Measurements from ENCODE around the gene BTBD9. TPM values are rescaled to one million over a fixed set of nuclear protein-coding genes. Genes with fewer than 3 reads are reported as not detected.
"Not testable (repeated sequence)": the region's sequence is repeated elsewhere in the genome, so short reads cannot be mapped to it uniquely, and the experiment has no call there.

The BTBD9 gene
- total and polyA plus RNA-seq, 2 donors: 2.9 to 4.2 TPM

DNA sequence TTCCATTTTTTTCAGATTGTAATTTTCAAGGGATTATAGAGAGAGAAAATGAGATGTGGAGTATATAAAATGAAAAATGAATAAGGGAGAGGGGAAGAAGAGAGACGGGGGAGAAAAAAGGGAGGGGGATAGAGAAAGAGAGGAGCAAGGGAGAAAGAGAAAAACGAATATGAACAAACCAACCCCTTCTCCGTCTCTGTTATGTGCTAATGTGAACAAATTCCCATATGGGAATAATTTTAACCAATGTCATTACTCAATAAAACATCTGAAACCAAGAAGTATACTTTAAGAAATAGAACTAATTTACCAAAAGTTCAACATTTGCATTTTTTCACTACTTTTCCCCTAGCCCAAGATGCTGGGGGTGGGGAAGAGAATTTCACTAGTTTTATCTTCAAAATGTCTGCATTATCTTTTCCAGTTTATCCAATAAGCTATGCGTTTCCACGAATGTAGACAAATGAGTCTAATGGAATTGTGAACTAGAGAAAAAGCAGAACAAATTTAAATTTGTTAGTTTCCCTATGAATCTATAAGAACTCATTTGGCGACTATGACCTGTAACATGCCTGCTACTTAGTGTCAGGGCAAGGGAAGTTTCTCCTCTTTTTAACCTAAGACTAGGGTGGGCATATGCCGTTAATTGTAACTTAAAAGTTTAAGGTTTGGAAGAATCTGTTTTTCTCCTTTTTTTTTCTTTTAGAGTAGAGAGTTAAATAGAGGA lies 286.3 kb downstream of the BTBD9 start:
- DNase-seq (ENCODE audit: low read depth in 6 of 9, low spot score in 9 of 9): no peak
- 91% methylated on average over 7 of the region's 7 CpGs for WGBS
- Histone ChIP-seq H3K4me1 (ENCODE audit: control insufficient read depth in 2 of 2, insufficient read depth in 2 of 2, low read length in 2 of 2) (no peaks in the 10 kb centered on the region), H3K36me3 (ENCODE audit: control insufficient read depth in 2 of 2, insufficient read depth in 2 of 2, low read length in 1 of 2) (no peaks in the 10 kb centered on the region), H3K9me3 (ENCODE audit: control insufficient read depth in 2 of 2, insufficient read depth in 1 of 2, low read length in 1 of 2) (no peaks in the 10 kb centered on the region), H3K27me3 (ENCODE audit: control insufficient read depth in 2 of 2, insufficient read depth in 1 of 2, low read length in 1 of 2) (no peaks in the 10 kb centered on the region), H3K27ac (ENCODE audit: low read depth in 1 of 2, low read length in 1 of 2) (no peak overlapping the region), H3K4me3 (ENCODE audit: low read length in 2 of 2) (no peak overlapping the region)

DNA sequence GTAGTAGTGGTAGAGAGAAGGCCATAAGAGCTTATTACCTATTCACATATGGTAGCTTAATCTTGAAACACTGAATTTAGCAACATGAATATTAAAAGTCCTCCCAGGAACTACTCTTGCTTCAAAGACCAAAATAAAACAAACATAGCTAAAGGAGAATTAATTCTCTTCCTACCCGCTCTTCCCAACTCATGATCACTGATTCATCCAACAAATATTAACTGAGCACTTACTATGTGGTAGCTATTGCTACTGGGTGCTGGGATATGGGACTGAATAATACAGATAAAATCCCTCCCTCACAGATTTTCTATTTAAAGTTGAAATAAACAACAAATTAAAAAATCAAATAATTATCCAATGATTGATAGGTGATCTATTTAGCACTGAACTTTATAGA lies 287.1 kb downstream of the BTBD9 start:
- DNase-seq (ENCODE audit: low read depth in 6 of 9, low spot score in 9 of 9): no peak
- Histone ChIP-seq H3K9me3 (ENCODE audit: control insufficient read depth in 2 of 2, insufficient read depth in 1 of 2, low read length in 1 of 2) (no peaks in the 10 kb centered on the region), H3K36me3 (ENCODE audit: control insufficient read depth in 2 of 2, insufficient read depth in 2 of 2, low read length in 1 of 2) (no peaks in the 10 kb centered on the region), H3K4me3 (ENCODE audit: low read length in 2 of 2) (no peak overlapping the region), H3K27me3 (ENCODE audit: control insufficient read depth in 2 of 2, insufficient read depth in 1 of 2, low read length in 1 of 2) (no peaks in the 10 kb centered on the region), H3K27ac (ENCODE audit: low read depth in 1 of 2, low read length in 1 of 2) (no peak overlapping the region), H3K4me1 (ENCODE audit: control insufficient read depth in 2 of 2, insufficient read depth in 2 of 2, low read length in 2 of 2) (no peaks in the 10 kb centered on the region)
- 100% methylated on average over 1 of the region's 1 CpG for WGBS

DNA sequence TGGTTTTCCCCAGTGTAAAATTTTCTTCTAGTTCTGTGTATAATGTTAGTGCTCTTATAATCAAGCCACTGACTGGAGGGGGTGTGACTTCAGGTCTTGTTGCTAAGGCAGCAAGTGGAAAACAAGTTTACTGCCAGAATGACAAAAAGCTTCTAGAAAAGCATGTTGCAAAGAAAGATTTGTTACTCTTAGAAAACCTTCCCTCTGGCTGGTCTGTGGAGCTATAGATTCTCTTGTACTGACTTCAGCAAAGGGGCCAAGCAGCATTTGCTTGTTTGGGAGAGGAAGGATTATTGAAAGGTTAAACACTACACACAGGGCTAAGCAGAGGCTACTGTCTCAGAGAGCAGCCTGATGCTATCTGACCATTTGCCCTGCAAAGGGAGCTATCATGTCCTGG lies 288.8 kb downstream of the BTBD9 start:
- Histone ChIP-seq H3K4me3 (ENCODE audit: low read length in 2 of 2) (no peak overlapping the region), H3K4me1 (ENCODE audit: control insufficient read depth in 2 of 2, insufficient read depth in 2 of 2, low read length in 2 of 2) (no peaks in the 10 kb centered on the region), H3K27me3 (ENCODE audit: control insufficient read depth in 2 of 2, insufficient read depth in 1 of 2, low read length in 1 of 2) (no peaks in the 10 kb centered on the region), H3K36me3 (ENCODE audit: control insufficient read depth in 2 of 2, insufficient read depth in 2 of 2, low read length in 1 of 2) (no peaks in the 10 kb centered on the region), H3K27ac (ENCODE audit: low read depth in 1 of 2, low read length in 1 of 2) (no peak overlapping the region), H3K9me3 (ENCODE audit: control insufficient read depth in 2 of 2, insufficient read depth in 1 of 2, low read length in 1 of 2) (no peaks in the 10 kb centered on the region)
- no peak for DNase-seq (ENCODE audit: low read depth in 6 of 9, low spot score in 9 of 9)

DNA sequence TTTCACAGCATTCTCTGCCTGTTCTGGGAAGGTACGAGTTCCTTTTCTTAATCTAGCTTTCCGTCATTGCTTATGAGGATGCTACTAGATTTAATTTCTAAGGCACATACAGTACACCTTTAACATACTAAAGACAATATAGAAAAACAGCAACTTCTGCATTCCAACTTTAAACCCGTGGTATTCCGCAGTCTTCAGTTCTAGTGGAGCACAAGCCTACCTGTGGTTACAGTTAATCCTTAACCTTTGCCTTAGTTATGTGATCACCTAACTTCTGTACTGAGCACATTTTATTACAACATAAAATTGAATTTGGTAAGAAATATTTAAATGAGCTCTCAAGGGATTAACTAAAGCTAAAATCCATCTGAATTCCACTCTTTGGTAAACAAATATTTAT lies 289.5 kb downstream of the BTBD9 start:
- WGBS: 99% methylated on average over 4 of the region's 4 CpGs
- H3K9me3 ChIP-seq (ENCODE audit: control insufficient read depth in 2 of 2, insufficient read depth in 1 of 2, low read length in 1 of 2): no peaks in the 10 kb centered on the region
- no peak for DNase-seq (ENCODE audit: low read depth in 6 of 9, low spot score in 9 of 9)
- no peak overlapping the region for H3K27ac ChIP-seq (ENCODE audit: low read depth in 1 of 2, low read length in 1 of 2)
- H3K27me3 ChIP-seq (ENCODE audit: control insufficient read depth in 2 of 2, insufficient read depth in 1 of 2, low read length in 1 of 2): no peaks in the 10 kb centered on the region
- no peaks in the 10 kb centered on the region for H3K36me3 ChIP-seq (ENCODE audit: control insufficient read depth in 2 of 2, insufficient read depth in 2 of 2, low read length in 1 of 2)
- no peak overlapping the region for H3K4me3 ChIP-seq (ENCODE audit: low read length in 2 of 2)
- no peaks in the 10 kb centered on the region for H3K4me1 ChIP-seq (ENCODE audit: control insufficient read depth in 2 of 2, insufficient read depth in 2 of 2, low read length in 2 of 2)

GRCh38 chr6:38349795-38350194 lies 289.9 kb downstream of the BTBD9 start:
- H3K9me3 ChIP-seq (ENCODE audit: control insufficient read depth in 2 of 2, insufficient read depth in 1 of 2, low read length in 1 of 2): no peaks in the 10 kb centered on the region
- H3K4me3 ChIP-seq (ENCODE audit: low read length in 2 of 2): no peak overlapping the region
- no peaks in the 10 kb centered on the region for H3K27me3 ChIP-seq (ENCODE audit: control insufficient read depth in 2 of 2, insufficient read depth in 1 of 2, low read length in 1 of 2)
- H3K36me3 ChIP-seq (ENCODE audit: control insufficient read depth in 2 of 2, insufficient read depth in 2 of 2, low read length in 1 of 2): no peaks in the 10 kb centered on the region
- WGBS: 98% methylated on average over 3 of the region's 3 CpGs
- no peak overlapping the region for H3K27ac ChIP-seq (ENCODE audit: low read depth in 1 of 2, low read length in 1 of 2)
- H3K4me1 ChIP-seq (ENCODE audit: control insufficient read depth in 2 of 2, insufficient read depth in 2 of 2, low read length in 2 of 2): no peaks in the 10 kb centered on the region
- no peak for DNase-seq (ENCODE audit: low read depth in 6 of 9, low spot score in 9 of 9)

GRCh38 chr6:38349221-38349620 lies 290.5 kb downstream of the BTBD9 start:
- no peaks in the 10 kb centered on the region for H3K27me3 ChIP-seq (ENCODE audit: control insufficient read depth in 2 of 2, insufficient read depth in 1 of 2, low read length in 1 of 2)
- no peak overlapping the region for H3K4me3 ChIP-seq (ENCODE audit: low read length in 2 of 2)
- H3K27ac ChIP-seq (ENCODE audit: low read depth in 1 of 2, low read length in 1 of 2): no peak overlapping the region
- H3K36me3 ChIP-seq (ENCODE audit: control insufficient read depth in 2 of 2, insufficient read depth in 2 of 2, low read length in 1 of 2): no peaks in the 10 kb centered on the region
- no peaks in the 10 kb centered on the region for H3K4me1 ChIP-seq (ENCODE audit: control insufficient read depth in 2 of 2, insufficient read depth in 2 of 2, low read length in 2 of 2)
- H3K9me3 ChIP-seq (ENCODE audit: control insufficient read depth in 2 of 2, insufficient read depth in 1 of 2, low read length in 1 of 2): no peaks in the 10 kb centered on the region
- DNase-seq (ENCODE audit: low read depth in 6 of 9, low spot score in 9 of 9): no peak
- 92% methylated on average over 2 of the region's 2 CpGs for WGBS

DNA sequence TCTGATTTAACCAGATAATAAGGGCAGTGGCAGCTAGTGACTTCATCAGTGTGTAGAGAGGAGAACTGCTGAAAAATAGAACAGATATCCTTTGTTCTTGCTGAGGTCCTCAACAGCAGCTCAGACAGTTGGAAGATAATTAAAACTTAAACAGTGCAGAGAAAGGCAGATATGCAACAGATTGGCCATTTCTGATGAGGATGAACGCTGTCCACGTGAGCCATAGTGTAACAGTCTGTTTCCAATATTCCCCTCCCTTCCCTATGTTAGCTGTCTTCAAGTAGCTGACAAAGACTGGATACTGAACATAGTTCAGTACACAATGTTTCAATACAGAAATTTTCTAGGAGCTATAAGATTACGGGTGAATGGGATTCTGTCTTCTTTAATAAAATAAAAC lies 291.4 kb downstream of the BTBD9 start:
- no peaks in the 10 kb centered on the region for H3K9me3 ChIP-seq (ENCODE audit: control insufficient read depth in 2 of 2, insufficient read depth in 1 of 2, low read length in 1 of 2)
- H3K4me3 ChIP-seq (ENCODE audit: low read length in 2 of 2): no peak overlapping the region
- no peak for DNase-seq (ENCODE audit: low read depth in 6 of 9, low spot score in 9 of 9)
- H3K4me1 ChIP-seq (ENCODE audit: control insufficient read depth in 2 of 2, insufficient read depth in 2 of 2, low read length in 2 of 2): no peaks in the 10 kb centered on the region
- 97% methylated on average over 3 of the region's 3 CpGs for WGBS
- no peaks in the 10 kb centered on the region for H3K27me3 ChIP-seq (ENCODE audit: control insufficient read depth in 2 of 2, insufficient read depth in 1 of 2, low read length in 1 of 2)
- no peak overlapping the region for H3K27ac ChIP-seq (ENCODE audit: low read depth in 1 of 2, low read length in 1 of 2)
- no peaks in the 10 kb centered on the region for H3K36me3 ChIP-seq (ENCODE audit: control insufficient read depth in 2 of 2, insufficient read depth in 2 of 2, low read length in 1 of 2)

GRCh38 chr6:38347829-38348228 lies 291.9 kb downstream of the BTBD9 start:
- not testable (repeated sequence) for H3K4me3 ChIP-seq (ENCODE audit: low read length in 2 of 2); H3K36me3 ChIP-seq (ENCODE audit: control insufficient read depth in 2 of 2, insufficient read depth in 2 of 2, low read length in 1 of 2); H3K27me3 ChIP-seq (ENCODE audit: control insufficient read depth in 2 of 2, insufficient read depth in 1 of 2, low read length in 1 of 2); H3K4me1 ChIP-seq (ENCODE audit: control insufficient read depth in 2 of 2, insufficient read depth in 2 of 2, low read length in 2 of 2); H3K9me3 ChIP-seq (ENCODE audit: control insufficient read depth in 2 of 2, insufficient read depth in 1 of 2, low read length in 1 of 2); H3K27ac ChIP-seq (ENCODE audit: low read depth in 1 of 2, low read length in 1 of 2)
- DNase-seq (ENCODE audit: low read depth in 6 of 9, low spot score in 9 of 9): peak in 1 of 9 donors; percentile 16
- WGBS: 96% methylated on average over 8 of the region's 8 CpGs

- 94% methylated on average over 5 of the region's 5 CpGs for WGBS
- Histone ChIP-seq H3K4me1 (ENCODE audit: control insufficient read depth in 2 of 2, insufficient read depth in 2 of 2, low read length in 2 of 2) (no peaks in the 10 kb centered on the region), H3K27me3 (ENCODE audit: control insufficient read depth in 2 of 2, insufficient read depth in 1 of 2, low read length in 1 of 2) (no peaks in the 10 kb centered on the region), H3K4me3 (ENCODE audit: low read length in 2 of 2) (no peak overlapping the region), H3K36me3 (ENCODE audit: control insufficient read depth in 2 of 2, insufficient read depth in 2 of 2, low read length in 1 of 2) (no peaks in the 10 kb centered on the region), H3K27ac (ENCODE audit: low read depth in 1 of 2, low read length in 1 of 2) (no peak overlapping the region), H3K9me3 (ENCODE audit: control insufficient read depth in 2 of 2, insufficient read depth in 1 of 2, low read length in 1 of 2) (no peaks in the 10 kb centered on the region)
- no peak for DNase-seq (ENCODE audit: low read depth in 6 of 9, low spot score in 9 of 9)
Measured at GRCh38 chr6:38346291-38347079, 293.2 kb downstream of the BTBD9 start.

Data from thymus (tissue), 11 donors.